Uterus (tissue), 4 donors: ENCODE measurements around the gene ASTN2. TPM values are rescaled to one million over a fixed set of nuclear protein-coding genes. Genes with fewer than 3 reads are reported as not detected.

Experiments
- DNase-seq, 2 donors: peaks; one replicate each; pipeline ENCODE4 v3.0.0-alpha.2; 2019 to 2020
- H3K27ac ChIP-seq, 2 donors: fragments of 200-600 bp; sonication (generic); 1 replicate in 1 of 2; 2 replicates in 1 of 2; pipeline ENCODE4 v1.5.1; 2016 to 2018
- H3K27me3 ChIP-seq, 2 donors: fragments of 200-600 bp; sonication (generic); one replicate each; pipeline ENCODE4 v1.5.1; 2018 to 2019; ENCODE audit warnings: control low read depth in 1 of 2
- H3K36me3 ChIP-seq, 2 donors: fragments of 200-600 bp; sonication (generic); one replicate each; pipeline ENCODE4 v1.5.1; 2019; ENCODE audit warnings: control low read depth in 1 of 2
- H3K4me1 ChIP-seq, 2 donors: fragments of 200-600 bp; sonication (generic); one replicate each; pipeline ENCODE4 v1.5.1; 2018 to 2019; ENCODE audit warnings: control low read depth in 1 of 2
- H3K4me3 ChIP-seq, 2 donors: fragments of 200-600 bp; sonication (generic); 1 replicate in 1 of 2; 2 replicates in 1 of 2; pipeline ENCODE4 v1.5.1; 2018 to 2019; ENCODE audit warnings: mild to moderate bottlenecking in 1 of 2
- H3K9me3 ChIP-seq, 2 donors: fragments of 200-600 bp; sonication (generic); one replicate each; pipeline ENCODE4 v1.5.1; 2019; ENCODE audit warnings: control low read depth in 1 of 2
- POLR2A ChIP-seq, 2 donors: fragments of 450-650 bp; IDR thresholded peaks; one replicate each; pipeline ENCODE4 v1.6.1; 2016; ENCODE audit warnings: antibody characterized with exemption in 2 of 2, mild to moderate bottlenecking in 1 of 2, moderate library complexity in 1 of 2
- intact Hi-C: fragments of 100-400 bp; cut with DNase I; formaldehyde crosslinking; loops from one replicate; pipeline ENCODE4 v1.15.1; 2023; ENCODE audit warnings: low total_unique reads
- total RNA-seq, 4 donors: library from RNA; depleted of rRNA in 3 of 4; stranded (reverse); fragments of >200 nt in 3 of 4; gene quantifications; one replicate each; pipeline versions ENCODE4 v1.1.0 to v1.2.4, GENCODE V29; 2014 to 2023
- TF ChIP-seq, protein P1 (sequence below), 4 experiments: fragments of 200-600 bp in 2 of 4; fragments of 450-650 bp in 2 of 4; sonication (generic) in 2 of 4; IDR thresholded peaks; one replicate each; pipeline ENCODE4 v1.5.1; 2016 to 2019; ENCODE audit warnings: antibody characterized with exemption in 4 of 4, mild to moderate bottlenecking in 2 of 4, moderate library complexity in 1 of 4
- donor health status: DM: yes; HTN: yes; CAD: no.

ASTN2 gene
- total RNA-seq, 4 donors from 2014 or later, result 1.8 to 8.6 (median 6.7) TPM

DNA sequence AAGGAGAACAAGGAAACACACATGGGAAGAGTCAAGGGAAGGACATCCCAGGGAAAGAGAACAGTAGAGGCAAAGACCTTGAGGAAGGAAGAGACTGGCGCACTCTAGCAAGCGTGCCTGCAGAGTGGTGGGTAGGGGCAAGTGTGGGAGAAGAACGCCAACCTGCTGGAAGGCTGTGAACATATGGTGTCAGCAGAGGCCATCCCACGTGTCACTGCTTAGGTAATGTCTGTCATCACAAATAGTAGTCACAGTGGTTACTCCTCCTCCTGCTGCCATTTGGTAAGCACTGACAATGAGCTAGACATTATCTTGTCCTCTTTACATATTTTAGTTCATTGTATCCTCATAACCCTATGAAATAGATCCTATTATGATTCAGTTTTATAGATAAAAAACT is 934.2 kb downstream of the ASTN2 start:
- Histone ChIP-seq H3K27me3 (no peaks in the 10 kb centered on the region), H3K36me3 (no peaks in the 10 kb centered on the region), H3K9me3 (no peaks in the 10 kb centered on the region), H3K4me1 (peaks cover 0 to 3% of the 10 kb centered on the region in 2 donors), H3K27ac (no peak overlapping the region), H3K4me3 (no peak overlapping the region)
- no peak for TF ChIP-seq POLR2A (IDR thresholded peaks at IDR 0.05)
- TF ChIP-seq, protein P1, sequence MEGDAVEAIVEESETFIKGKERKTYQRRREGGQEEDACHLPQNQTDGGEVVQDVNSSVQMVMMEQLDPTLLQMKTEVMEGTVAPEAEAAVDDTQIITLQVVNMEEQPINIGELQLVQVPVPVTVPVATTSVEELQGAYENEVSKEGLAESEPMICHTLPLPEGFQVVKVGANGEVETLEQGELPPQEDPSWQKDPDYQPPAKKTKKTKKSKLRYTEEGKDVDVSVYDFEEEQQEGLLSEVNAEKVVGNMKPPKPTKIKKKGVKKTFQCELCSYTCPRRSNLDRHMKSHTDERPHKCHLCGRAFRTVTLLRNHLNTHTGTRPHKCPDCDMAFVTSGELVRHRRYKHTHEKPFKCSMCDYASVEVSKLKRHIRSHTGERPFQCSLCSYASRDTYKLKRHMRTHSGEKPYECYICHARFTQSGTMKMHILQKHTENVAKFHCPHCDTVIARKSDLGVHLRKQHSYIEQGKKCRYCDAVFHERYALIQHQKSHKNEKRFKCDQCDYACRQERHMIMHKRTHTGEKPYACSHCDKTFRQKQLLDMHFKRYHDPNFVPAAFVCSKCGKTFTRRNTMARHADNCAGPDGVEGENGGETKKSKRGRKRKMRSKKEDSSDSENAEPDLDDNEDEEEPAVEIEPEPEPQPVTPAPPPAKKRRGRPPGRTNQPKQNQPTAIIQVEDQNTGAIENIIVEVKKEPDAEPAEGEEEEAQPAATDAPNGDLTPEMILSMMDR (IDR thresholded peaks at IDR 0.05), result no peak
- intact Hi-C loops, result no loop called here
- DNase-seq, result no peak

DNA sequence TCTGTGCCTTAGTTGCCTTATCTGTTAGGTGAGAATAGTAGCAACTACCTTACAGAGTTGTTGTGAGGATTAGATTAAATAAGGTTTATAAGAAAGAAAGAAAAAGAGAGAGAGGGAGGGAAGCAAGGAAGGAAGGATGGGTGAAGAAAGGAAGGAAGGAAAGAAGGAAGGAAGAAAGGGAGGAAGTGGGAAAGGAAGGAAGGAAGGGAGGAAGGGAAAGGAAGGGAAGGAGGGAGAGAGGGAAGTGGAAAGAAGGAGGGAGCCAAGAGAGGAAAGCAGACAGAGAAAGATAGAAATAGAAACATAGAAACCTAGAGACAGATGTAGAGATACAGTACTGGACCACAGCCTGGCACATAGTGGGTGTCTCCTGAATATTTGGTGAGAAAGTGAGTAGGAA is 934.9 kb downstream of the ASTN2 start:
- no peaks in the 10 kb centered on the region for H3K9me3 ChIP-seq
- TF ChIP-seq, protein P1 (IDR thresholded peaks at IDR 0.05), result no peak
- no peak for TF ChIP-seq POLR2A (IDR thresholded peaks at IDR 0.05)
- intact Hi-C loops, result no loop called here
- H3K27ac ChIP-seq, result no peak overlapping the region
- DNase-seq, result no peak
- peaks cover 0 to 3% of the 10 kb centered on the region in 2 donors for H3K4me1 ChIP-seq
- no peaks in the 10 kb centered on the region for H3K36me3 ChIP-seq
- H3K4me3 ChIP-seq, result no peak overlapping the region
- H3K27me3 ChIP-seq, result no peaks in the 10 kb centered on the region

DNA sequence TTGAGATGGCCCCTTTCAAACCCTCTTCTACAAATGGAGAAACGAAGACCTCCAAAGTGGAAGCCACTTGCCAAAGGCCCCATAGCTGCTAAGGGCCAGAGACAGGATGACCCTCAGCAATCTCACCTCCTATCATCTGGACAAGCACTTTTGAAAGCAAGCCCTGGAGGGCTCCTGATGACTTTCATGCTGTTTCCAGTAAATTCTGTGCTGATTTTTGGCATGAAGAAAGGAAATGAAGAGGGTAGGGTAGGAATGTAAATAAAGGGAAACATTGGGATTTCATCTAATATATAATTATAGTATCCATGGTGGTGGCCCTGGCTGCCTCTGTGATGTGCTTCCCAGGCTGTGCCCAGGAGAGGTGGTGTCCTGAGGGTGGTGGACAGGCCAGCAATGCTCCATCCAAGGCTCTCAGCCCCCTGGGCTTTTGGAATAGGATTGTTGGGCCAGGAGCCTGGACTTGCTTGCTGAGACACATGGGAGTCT is 935.8 kb downstream of the ASTN2 start:
- no peaks in the 10 kb centered on the region for H3K36me3 ChIP-seq
- TF ChIP-seq, protein P1 (IDR thresholded peaks at IDR 0.05), result no peak
- TF ChIP-seq POLR2A (IDR thresholded peaks at IDR 0.05), result no peak
- DNase-seq, result no peak
- no peak overlapping the region for H3K4me3 ChIP-seq
- H3K9me3 ChIP-seq, result no peaks in the 10 kb centered on the region
- intact Hi-C loops, result no loop called here
- no peak overlapping the region for H3K27ac ChIP-seq
- H3K4me1 ChIP-seq, result no peaks in the 10 kb centered on the region
- H3K27me3 ChIP-seq, result no peaks in the 10 kb centered on the region

DNA sequence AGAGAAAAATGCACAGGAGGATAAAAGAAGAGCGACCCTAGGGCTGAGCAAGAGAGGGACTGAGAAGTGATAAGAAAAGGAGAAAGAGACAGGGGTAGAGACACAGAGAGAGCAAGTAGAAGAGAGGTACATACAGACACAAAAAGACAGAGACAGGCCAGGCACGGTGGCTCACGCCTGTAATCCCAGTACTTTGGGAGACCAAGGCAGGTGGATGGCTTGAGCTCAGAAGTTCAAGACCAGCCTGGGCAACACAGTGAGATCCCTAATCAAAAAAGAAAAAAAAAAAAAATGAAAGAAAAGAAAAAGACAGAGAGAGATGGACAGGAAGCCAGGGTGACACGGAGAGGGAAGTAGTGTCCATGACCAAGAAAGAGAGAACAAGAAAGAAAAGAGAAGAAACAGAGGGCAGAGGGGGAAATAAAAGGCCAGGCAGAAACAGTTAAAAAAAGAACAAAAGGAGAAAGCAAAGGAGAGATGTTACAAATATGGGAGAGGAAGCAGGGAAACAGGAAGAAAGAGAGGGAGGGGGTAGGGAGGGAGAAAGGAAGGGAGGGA is 937.2 kb downstream of the ASTN2 start:
- Histone ChIP-seq H3K4me1 (no peaks in the 10 kb centered on the region), H3K27ac (peak overlapping the region; percentile 72 to 77), H3K4me3 (no peak overlapping the region), H3K9me3 (no peaks in the 10 kb centered on the region), H3K27me3 (no peaks in the 10 kb centered on the region), H3K36me3 (no peaks in the 10 kb centered on the region)
- no peak for DNase-seq
- intact Hi-C loops, result no loop called here
- no peak for TF ChIP-seq POLR2A (IDR thresholded peaks at IDR 0.05)

DNA sequence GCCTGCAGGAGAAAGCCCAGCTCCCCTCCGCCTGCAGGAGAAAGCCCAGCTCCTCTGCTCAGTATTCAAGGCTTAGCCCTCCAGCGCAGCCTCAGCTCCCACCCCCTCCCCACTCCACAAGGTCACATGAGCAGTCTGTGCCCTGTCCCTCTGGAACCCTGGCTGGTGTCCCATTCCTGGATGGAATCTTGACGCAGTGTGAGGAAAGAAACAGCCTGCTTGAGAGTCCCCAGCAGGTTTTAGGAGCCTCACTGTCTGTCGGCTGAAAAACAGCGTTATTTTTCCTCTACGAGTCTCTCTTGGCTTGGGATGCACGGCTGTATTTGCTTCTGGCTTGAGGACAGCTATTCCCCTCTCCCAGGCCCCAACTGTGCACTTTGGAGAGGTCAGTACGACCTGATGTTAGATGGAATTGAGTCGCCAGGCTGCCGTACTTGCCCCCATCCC is 937.9 kb downstream of the ASTN2 start:
- no peak overlapping the region for H3K4me3 ChIP-seq
- no peaks in the 10 kb centered on the region for H3K27me3 ChIP-seq
- H3K27ac ChIP-seq, result peak overlapping the region; percentile 72 to 77
- no peaks in the 10 kb centered on the region for H3K36me3 ChIP-seq
- no peaks in the 10 kb centered on the region for H3K9me3 ChIP-seq
- no peaks in the 10 kb centered on the region for H3K4me1 ChIP-seq
- DNase-seq, result peak; percentile 34 to 62
- TF ChIP-seq, protein P1 (IDR thresholded peaks at IDR 0.05), result no peak
- TF ChIP-seq POLR2A (IDR thresholded peaks at IDR 0.05), result no peak
- intact Hi-C loops, result no loop called here
